Mucosa of descending colon (tissue), 3 donors: Measurements from ENCODE around the gene HSD17B13. TPM values are rescaled to one million over a fixed set of nuclear protein-coding genes. Genes with fewer than 3 reads are reported as not detected.
"Not testable (repeated sequence)": the region's sequence is repeated elsewhere in the genome, so short reads cannot be mapped to it uniquely, and the experiment has no call there.

Experiments used
- ATAC-seq: fragments of 200-7000 bp; cut with Tn5 transposase; one replicate; pipeline ENCODE4 v1.9.1; 2020; ENCODE audit warnings: mild to moderate bottlenecking, moderate library complexity
- DNase-seq, 3 donors: peaks; one replicate each; pipeline ENCODE4 v3.0.0-alpha.2; 2020
- H3K36me3 ChIP-seq: fragments of 200-600 bp; one replicate; pipeline ENCODE4 v1.8.0; 2021; ENCODE audit warnings: low read depth, mild to moderate bottlenecking
- H3K4me1 ChIP-seq: fragments of 200-600 bp; one replicate; pipeline ENCODE4 v1.8.0; 2021; ENCODE audit warnings: low read depth, mild to moderate bottlenecking
- H3K4me3 ChIP-seq: fragments of 200-600 bp; one replicate; pipeline ENCODE4 v1.8.0; 2021; ENCODE audit warnings: mild to moderate bottlenecking
- H3K9me3 ChIP-seq: fragments of 200-600 bp; one replicate; pipeline ENCODE4 v1.8.0; 2021; ENCODE audit warnings: mild to moderate bottlenecking
- intact Hi-C, 2 donors: fragments of 100-400 bp; cut with DNase I in 1 of 2; cut with micrococcal nuclease in 1 of 2; formaldehyde crosslinking; loops; one replicate each; pipeline versions ENCODE4 v1.11.0 to v1.11.1; 2022; cut with DNase I, micrococcal nuclease
- total RNA-seq, 3 donors: library from RNA; stranded (reverse); fragmentation: NEBNext Ultra II Directional in 2 of 3; extraction: Animal tissue kit (Norgen Biotek cat#: 25700) in 2 of 3; gene quantifications; one replicate each; pipeline versions ENCODE4 v1.2.1 to v1.2.4, GENCODE V29; 2021 to 2023
- TF ChIP-seq, protein P1 (sequence below): fragments of 200-600 bp; IDR thresholded peaks from one replicate; pipeline ENCODE4 v1.8.0; 2022; ENCODE audit warnings: antibody characterized with exemption, mild to moderate bottlenecking
- donor health status: DM: no; HTN: no; CAD: no; lungs with moderate emphysema.
- donor health status: DM: no; HTN: no; CAD: no.
- donor health status: DM: no; HTN: yes; CAD: no.

The HSD17B13 gene
- total RNA-seq, 3 donors from 2014 or later = 0.36 to 1.8 (median 0.76) TPM

DNA sequence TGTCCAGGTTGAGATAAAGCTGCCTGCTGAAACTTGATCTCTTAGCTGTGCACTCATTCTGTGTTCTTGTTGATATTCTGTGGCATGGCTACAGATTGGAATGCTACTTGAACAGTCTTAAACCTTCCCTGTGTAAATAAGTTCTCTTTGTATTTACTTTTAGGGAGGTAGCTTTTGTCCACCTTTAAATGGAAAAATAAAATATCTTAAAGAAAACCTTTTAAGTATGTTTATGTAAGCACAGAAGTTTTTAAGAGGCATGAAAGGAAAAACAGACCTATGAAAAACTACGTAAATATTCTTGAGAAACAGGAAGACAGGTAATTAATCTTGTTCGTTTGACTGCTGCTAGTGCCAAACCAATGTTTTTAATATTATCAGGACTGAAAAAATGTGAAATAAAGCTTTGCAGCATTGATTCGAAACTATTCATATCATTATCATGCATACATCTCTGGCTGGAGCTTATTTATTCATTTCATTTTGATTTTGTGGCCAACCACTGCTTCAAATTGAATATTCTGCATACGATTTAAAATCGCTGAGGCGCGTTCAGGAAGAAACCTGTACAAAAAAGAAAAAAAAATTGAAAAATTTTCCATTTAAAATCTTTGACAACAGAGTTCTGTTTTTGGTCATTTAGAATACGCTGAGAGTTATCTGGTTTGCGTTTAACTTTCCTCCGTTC lies 17.8 kb downstream of the HSD17B13 start:
- no peaks in the 10 kb centered on the region for H3K36me3 ChIP-seq
- TF ChIP-seq, protein P1, sequence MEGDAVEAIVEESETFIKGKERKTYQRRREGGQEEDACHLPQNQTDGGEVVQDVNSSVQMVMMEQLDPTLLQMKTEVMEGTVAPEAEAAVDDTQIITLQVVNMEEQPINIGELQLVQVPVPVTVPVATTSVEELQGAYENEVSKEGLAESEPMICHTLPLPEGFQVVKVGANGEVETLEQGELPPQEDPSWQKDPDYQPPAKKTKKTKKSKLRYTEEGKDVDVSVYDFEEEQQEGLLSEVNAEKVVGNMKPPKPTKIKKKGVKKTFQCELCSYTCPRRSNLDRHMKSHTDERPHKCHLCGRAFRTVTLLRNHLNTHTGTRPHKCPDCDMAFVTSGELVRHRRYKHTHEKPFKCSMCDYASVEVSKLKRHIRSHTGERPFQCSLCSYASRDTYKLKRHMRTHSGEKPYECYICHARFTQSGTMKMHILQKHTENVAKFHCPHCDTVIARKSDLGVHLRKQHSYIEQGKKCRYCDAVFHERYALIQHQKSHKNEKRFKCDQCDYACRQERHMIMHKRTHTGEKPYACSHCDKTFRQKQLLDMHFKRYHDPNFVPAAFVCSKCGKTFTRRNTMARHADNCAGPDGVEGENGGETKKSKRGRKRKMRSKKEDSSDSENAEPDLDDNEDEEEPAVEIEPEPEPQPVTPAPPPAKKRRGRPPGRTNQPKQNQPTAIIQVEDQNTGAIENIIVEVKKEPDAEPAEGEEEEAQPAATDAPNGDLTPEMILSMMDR = no peak
- no peak for DNase-seq
- intact Hi-C loops = no loop called here
- peak; percentile 59 for ATAC-seq
- no peaks in the 10 kb centered on the region for H3K4me1 ChIP-seq
- no peaks in the 10 kb centered on the region for H3K9me3 ChIP-seq
- H3K4me3 ChIP-seq = no peak overlapping the region

DNA sequence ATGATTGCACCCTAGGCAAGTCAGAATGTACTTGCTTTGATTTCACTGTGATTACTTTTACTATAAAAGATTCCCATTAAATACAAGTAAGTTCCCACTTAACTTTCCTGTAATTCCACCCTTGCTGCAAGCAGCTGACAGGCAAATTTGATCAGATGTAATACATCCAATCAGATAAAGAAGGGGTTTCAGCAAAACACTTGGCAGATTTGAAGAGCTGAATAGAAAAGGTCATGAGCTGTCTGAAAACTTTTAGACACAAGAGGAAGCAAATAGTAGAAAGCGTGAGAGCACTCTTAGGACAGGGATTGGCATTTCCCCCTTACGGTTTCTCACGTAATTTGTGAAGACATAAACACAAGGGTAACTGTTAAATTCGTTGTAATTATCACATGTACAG lies 22.8 kb downstream of the HSD17B13 start:
- Histone ChIP-seq H3K4me1 (no peaks in the 10 kb centered on the region), H3K9me3 (no peaks in the 10 kb centered on the region), H3K4me3 (no peak overlapping the region), H3K36me3 (no peaks in the 10 kb centered on the region)
- TF ChIP-seq, protein P1 = no peak
- no peak for ATAC-seq
- DNase-seq = no peak
- intact Hi-C loops = no loop called here

- TF ChIP-seq, protein P1 = no peak
- intact Hi-C loops = no loop called here
- no peak overlapping the region for H3K4me3 ChIP-seq
- DNase-seq = no peak
- no peaks in the 10 kb centered on the region for H3K4me1 ChIP-seq
- H3K9me3 ChIP-seq = peaks cover 7% of the 10 kb centered on the region
- H3K36me3 ChIP-seq = no peaks in the 10 kb centered on the region
- ATAC-seq = no peak
Observed at GRCh38 chr4:87298362-87298761, 24.3 kb downstream of the HSD17B13 start.

GRCh38 chr4:87294911-87295310 lies 27.8 kb downstream of the HSD17B13 start:
- H3K4me3 ChIP-seq, ATAC-seq, intact Hi-C loops, DNase-seq, H3K4me1 ChIP-seq, H3K36me3 ChIP-seq: not testable (repeated sequence)
- H3K9me3 ChIP-seq = peaks cover 10% of the 10 kb centered on the region

DNA sequence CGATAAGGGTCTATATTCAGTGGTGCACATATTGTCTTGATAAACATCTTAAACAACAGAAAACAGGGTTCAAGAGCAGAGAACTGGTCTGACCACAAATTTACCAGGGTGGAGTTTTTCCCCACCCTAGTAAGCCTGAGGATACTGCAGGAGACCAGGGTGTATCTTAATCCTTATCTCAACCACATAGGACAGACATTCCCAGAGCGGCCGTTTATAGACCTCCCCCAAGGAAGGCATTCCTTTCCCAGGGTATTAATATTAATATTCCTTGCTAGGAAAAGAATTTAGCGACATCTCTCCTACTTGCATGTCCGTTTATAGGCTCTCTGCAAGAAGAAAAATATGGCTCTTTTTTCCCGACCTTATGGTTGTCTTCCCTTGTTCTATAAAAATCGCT lies 28.8 kb downstream of the HSD17B13 start:
- not testable (repeated sequence) for H3K4me3 ChIP-seq

GRCh38 chr4:87286970-87287369 lies 35.7 kb downstream of the HSD17B13 start:
- intact Hi-C loops = no loop called here
- TF ChIP-seq, protein P1 = no peak
- no peak overlapping the region for H3K4me3 ChIP-seq
- no peak for ATAC-seq
- no peak for DNase-seq
- peaks cover 14% of the 10 kb centered on the region for H3K9me3 ChIP-seq
- no peaks in the 10 kb centered on the region for H3K4me1 ChIP-seq
- H3K36me3 ChIP-seq = no peaks in the 10 kb centered on the region

More for the DNA sequence above, 28.8 kb downstream of the HSD17B13 start:
- H3K4me1 ChIP-seq, DNase-seq, H3K36me3 ChIP-seq, ATAC-seq, intact Hi-C loops: not testable (repeated sequence)
- peaks cover 10% of the 10 kb centered on the region for H3K9me3 ChIP-seq

GRCh38 chr4:87284268-87284667 lies 38.4 kb downstream of the HSD17B13 start:
- intact Hi-C loops, ATAC-seq, H3K36me3 ChIP-seq, H3K4me3 ChIP-seq, H3K4me1 ChIP-seq, DNase-seq: not testable (repeated sequence)
- H3K9me3 ChIP-seq = peaks cover 14% of the 10 kb centered on the region
